Activated gamma-delta T cell treated with anti-CD3 and anti-CD28 coated beads, Interleukin-2, amount 50 U/mL, for 16 hours (primary cell): ENCODE measurements around the gene ADNP2.
"Not testable (repeated sequence)": the region's sequence is repeated elsewhere in the genome, so short reads cannot be mapped to it uniquely, and the experiment has no call there.

Experiments
- DNase-seq: peaks from one replicate; pipeline ENCODE4 v3.0.0-alpha.2; 2020; ENCODE audit warnings: low read depth

The ADNP2 gene

DNA sequence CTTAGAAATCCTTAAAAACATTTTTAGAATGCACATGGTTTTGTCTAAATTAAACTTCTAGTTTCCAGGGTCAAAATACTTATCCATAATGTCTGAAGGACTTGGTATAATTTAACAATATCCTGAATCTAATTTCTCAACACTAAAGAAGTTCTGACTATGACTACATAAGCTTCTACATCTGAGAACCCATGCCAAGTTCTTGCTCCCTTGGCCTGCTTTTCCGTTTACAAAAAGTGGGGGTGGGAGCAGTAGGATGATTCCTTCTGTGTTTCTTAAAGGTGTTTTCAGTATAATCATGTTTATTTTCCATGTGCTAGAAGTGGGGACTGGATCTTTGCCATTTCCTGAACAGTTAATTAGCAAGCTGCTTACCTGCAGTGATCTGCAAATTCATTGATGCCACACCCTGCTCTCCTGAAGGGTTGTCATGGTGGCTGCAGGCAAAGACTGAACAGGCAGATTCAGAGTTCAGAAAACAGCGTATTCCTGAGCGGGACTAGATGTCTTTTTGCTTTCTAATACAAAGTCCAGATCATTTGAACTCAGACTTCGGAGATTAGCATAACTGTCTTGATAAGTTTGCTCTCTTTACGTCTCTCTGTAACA is 36.2 kb downstream of the ADNP2 start:
- no peak for DNase-seq

DNA sequence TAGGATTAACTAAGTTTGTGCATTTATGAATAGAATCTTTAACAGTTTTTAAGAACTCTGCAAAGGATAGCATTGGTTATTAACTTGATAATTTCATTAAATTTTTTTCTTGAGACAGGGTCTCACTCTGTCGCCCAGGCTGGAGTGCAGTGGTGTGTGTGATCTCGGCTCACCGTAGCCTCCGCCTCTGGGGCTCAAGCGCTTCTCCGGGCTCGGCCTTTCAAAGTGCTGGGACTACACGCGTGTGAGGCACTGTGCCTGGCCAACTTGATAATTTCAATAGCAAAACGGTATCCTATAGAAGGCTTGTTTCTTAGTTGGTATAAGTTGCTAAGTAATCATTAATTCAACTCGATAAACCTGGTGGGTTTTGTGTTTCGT is 38.0 kb downstream of the ADNP2 start:
- DNase-seq = no peak

DNA sequence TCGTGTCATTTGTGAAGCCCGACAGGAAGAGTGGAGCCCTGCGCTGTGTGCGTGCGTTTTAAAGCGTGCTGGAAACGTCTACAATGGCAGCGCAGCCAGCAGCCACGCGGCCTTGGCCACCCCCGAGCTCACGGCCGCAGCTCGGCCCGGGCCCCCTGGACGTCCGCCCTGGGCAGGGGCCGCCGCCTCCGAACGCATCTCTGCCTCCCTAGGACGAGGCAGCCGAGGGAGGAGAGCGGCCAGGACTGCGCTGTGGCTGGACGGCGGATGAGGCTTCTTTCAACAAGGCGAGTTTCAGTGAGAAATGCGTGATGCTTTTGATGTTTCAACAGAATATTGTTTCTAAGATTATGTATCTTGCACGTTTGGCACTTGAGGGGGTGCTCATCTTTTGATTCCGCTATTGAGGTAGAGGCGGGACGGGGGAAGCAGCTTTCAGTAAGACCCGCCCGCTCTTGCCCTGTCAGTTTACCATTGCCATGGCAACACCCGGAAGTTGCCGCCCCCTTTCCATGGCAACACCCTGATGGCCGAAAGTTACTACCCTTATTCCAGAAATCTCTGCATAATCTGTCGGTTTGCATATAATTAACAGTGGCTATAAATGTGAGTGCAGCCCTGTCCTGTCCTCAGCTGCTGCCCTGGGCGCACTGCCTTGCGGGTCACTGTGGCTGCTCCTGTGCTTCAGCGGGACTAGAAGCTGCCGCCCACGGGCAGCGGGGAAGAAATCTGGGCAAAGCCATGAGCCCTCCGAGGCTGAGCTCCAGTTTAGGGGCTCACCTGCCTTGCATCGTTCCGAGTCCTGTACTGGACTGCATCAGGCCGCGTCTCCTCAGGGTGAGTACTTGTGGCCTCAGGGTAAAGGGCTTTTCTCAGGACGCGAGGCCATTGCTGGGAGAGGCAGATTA is 38.6 kb downstream of the ADNP2 start:
- DNase-seq = peak; percentile 51

DNA sequence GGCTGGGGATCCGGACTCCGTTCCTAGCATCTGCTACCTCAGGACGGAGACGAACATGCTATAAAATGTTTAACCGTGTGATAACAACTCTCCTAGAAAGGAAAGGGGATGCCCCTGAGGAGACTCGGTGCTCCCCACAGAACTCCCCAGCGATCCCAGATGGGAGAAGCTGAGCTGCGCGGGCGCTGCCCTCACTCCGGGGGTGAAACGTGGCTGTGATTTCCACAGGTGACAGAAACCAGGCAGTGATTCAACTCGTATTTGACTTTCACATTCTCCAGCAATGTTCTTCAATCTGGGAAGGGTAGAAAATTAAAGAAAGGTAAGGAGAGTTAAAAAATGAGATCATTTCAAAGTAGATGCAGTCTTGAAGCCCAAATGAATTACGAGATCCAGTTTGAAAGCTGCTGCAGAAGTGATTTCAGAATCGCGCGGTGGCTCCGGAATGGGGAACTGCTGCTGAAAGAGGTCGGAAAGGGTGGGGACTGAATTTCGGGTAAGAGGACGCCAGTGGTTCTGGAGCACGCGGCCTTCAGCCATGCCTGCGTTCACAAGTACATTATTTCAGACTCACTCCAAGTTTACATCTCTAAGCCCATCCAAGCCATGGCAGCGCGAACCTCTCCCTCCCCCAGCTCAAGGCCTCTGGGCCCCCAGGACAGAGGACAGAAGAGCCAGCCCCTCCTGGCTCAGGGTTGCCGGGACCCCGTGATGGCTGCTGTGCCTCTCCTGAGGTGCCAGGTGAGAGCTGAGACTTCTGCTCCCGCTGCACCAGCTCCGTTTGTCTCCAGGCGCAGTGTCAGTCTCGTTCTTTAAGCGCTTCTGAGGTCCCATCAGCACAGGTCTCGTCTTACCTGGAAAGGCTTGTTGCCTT is 39.5 kb downstream of the ADNP2 start:
- no peak for DNase-seq

DNA sequence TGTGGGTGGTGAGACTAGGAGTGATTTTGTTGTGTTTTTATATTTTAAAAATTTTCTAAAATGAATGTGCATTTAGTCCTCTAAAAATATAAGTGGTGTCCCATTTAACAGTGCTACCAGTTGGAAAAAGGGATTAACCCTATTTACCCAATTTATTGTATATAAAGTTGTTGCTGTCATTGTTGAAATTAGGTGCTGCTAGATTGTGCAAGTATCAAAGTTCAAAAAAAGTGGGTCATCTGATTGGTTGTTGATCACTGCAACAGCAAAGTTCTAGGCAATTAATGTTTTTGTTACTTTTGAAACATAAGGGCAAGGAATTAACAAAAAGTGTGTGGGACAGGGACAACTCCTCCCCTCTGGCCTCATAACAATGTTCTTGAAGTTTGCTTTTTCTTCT is 40.6 kb downstream of the ADNP2 start:
- DNase-seq = no peak

DNA sequence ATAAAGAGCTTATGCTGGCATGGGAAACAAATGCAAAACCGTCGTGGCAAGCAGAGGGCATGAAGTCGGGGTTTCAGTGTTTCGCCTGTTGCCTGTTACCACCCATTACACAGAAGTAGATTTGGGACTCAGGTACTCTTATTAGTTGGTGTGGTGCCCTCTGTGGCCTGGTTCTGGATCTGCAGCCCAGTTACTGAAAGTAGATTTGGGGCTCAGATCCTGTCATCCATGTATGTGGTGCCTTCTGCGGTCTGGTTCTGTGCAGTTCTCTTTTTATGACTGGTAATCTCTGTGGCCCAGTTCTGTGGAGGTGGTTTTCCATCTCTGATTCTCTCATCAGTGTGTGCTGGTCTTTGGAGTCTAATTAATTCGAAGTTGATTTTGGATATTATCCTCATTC is 45.2 kb downstream of the ADNP2 start:
- no peak for DNase-seq

DNA sequence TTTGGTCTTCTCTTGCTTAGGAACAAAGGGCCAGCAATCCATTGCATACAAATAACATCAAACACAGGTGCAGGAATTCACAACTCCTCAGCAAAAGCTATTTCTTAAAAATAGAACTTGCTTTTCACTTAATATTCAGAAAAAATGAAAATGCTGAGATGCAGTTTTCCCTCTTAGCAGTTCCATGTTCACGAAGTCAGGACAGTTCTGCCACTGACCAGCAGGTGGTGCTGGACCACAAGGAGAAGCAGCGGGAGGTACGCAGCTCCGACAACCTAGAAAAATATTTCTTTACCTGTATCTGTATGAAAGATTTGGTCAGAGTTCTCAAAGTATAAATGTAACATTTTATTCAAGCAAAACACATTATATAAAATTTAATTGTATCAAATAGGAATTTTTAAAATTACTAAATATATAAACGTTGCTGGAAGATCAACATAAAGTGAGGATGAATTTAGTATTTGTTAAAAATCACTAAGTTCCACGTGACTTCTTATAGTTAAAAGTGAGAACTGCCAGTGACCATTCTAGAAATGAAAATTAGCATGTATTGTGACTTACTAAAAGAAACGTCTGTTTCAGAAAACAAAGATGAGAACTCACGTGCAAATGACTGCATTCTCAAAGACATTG is 48.8 kb downstream of the ADNP2 start:
- DNase-seq = peak; percentile 65

DNA sequence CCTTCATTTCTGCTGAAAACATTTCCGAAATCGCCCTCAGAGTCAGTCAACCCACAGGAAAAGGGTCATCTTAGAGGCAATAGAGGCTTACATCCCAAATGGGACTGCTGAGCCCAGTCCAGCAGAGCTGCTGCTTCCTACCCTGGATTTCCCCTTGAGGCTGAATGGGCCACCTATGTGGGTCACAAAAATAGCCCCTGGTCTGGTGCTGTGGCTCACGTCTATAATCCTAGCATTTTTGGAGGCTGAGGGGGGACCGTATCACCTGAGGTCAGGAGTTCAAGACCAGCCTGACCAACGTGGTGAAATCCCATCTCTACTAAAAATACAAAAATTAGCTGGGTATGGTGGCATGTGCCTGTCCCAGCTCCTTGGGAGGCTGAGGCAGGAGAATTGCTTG is 49.3 kb downstream of the ADNP2 start:
- no peak for DNase-seq

DNA sequence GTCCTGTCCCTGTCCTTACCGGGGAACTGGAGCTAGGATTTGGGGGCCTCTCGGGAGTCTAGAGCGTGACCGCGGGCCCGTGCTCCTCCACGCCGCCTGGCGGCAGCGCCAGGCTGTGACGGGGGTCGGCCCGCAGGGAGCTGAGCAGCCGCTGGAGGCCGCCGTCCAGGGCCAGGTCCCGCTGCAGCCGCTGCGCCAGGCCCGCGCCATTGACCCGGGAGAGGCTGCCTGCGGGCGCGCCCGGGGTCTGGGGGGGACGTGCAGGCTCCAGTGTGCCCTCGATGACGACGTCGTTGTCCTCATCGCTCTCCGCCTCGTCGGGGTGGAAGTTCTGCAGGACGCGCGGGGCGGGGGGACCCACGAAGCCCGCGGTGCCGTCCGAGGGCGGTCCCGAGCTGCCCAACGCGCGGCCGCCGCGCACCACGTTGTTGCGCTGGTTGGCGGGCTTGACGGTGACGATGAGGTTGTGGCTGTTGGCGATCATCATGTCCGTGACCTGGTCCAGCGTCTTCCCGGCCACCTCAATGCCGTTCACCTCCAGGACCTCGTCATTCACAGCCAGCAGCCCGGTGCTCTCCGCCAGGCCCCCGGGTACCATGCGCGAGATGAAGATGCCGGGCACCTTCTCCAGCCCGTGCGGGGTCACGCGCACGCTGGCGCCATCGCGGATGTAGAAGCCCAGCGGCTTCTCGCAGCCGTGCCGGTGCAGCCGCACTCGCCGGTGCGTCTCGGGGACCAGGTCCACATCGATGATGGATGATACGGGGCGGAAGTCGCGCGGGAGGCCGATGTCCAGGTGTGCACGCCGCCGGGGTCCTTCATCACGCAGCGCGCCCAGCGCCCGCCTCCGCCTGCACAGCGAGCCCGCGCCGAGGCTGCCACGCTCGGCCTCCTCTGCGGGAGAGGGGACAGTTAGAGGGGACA is 50.9 kb downstream of the ADNP2 start:
- DNase-seq = no peak

DNA sequence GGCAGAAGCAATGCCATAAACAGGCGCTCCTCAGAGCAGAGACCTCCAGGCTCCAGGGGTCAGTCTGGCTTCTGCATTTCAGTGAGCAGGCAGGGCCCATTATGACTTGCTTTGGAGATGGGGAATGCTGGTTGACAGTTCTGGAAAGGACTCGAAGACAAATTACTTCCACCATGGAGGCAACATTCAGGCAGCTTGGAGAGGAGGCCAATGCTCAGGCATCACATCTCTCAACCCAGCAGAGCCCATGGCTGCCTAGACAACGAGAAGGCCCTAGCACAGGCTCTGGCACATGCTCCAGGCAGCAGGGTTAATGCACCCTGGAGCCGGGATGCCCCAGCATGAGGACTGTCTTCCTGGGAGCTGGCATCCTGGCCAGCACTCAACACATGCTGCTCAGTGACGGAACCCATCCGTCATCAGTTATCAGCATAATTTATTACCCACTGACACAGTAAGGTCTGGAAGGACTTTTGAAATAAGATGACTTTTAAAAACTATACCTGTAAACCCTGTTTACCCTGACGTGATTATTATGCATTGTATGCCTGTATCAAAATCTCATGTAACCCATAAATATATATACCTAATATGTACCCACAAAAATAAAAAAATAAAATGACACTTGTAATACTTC is 52.8 kb downstream of the ADNP2 start:
- DNase-seq = no peak

DNA sequence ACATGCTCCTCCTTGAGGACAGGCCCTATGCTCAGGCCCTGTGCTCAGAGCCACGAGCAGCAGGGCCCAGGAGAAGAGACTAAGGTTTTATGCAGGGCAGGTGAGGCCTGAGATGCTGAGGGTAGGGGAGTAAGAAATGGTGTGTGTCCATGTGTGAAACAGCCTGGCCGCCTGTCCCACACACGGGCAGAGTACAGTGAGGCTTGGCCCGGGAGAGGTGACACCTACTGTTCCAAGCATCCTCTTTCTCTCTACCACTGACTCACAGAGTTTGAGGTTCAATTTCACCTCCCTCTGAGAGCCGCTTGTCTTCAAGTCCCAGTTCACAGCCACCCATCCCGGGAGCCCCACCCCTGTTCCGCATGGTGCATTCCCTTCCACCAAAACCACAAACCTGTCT is 54.1 kb downstream of the ADNP2 start:
- DNase-seq = no peak

DNA sequence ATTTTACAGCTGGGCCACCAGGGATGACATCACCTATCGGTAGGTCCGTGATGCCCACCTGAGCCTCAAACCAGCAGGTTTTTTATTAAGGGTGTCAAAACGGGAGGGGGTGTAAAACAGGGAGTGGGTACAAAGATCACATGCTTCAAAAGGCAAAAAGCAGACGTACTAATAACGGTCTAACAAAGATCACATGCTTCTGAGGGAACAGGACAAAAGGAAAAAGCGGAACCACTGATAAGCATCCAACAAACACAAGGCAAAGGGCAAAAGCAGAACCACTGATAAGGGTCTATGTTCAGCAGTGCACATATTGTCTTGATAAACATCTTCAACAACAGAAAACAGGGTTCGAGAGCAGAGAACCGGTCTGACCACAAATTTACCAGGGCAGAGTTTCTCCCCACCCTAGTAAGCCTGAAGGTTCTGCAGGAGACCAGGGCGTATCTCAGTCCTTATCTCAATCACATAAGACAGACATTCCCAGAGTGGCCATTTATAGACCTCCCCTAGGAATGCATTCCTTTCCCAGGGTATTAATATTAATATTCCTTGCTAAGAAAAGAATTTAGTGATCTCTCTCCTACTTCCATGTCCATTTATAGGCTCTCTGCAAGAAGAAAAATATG is 55.8 kb downstream of the ADNP2 start:
- not testable (repeated sequence) for DNase-seq

DNA sequence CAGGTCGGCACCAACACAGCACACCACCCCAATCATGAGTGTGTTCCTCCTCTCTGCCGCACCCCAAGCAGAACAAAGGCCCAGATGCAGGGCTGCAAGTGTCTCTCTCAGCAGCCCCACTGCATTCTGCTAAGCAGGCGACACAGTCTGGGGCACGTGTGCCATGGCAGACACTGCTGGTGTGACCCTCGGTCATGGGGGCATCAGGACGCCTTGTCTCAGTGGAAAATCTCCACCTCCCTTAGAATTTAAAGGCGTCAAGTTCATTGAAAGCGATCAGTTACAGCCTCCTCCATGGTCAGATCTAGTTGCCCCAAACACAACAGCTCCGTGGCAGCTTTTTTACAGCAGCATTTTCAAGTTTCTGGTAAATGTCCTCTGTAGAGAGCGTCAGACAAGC is 57.2 kb downstream of the ADNP2 start:
- DNase-seq = no peak

DNA sequence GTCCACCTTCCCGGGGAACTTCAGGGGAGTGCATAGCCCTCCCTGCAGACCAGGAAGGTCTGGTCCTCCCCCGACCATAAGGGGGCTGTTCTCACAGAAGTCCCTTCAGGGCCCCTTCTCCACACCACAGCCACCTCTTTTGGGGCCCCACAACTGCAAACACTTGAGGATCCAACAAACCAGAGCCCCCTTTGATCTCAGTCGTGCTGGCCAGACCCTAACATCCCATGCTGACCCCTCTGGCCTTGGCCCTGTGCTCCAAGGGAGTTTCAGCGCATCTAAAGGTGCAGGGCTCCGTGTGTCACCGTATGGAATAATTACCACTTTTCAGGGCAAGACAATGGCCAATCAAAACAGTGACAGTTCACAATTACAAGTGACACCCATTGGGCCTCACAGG is 57.7 kb downstream of the ADNP2 start:
- DNase-seq = no peak

DNA sequence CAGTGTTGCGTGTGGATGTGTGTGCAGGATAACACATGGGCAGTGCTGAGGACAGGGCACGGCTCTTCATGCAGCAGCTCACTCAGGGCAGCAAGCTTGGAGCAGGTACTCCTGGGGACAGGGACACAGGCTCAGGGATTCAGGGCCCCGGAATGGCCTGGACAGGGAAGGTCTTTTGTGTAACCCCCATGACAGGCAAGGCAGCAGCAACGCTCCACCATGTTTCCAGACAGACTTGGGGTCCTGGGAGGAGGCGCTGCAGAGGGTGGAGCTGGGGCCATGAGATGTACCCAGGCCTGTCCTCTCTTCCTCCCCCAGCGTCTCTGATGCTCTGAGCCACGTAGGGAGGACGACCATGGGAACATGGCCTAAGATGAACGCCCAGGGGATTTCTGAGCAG is 58.3 kb downstream of the ADNP2 start:
- no peak for DNase-seq

DNA sequence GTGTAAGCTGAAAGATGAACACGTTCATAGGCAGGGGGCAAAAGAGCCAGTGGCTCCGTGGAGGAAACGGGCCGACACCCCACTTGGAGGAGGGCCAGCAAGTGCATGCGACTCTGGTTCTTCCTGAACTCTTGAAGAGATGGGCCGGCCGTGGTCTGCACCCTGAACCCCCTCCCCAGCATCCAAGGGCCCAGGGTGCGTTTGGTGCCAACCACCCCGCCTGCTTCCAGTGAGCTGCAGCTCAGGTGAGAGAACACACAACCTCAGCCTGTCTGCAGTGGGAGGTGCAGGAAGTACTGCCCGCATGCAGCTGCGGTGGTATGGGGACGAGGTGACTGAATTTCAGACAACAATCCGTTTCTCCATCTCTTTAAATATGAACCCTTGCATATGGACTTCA is 58.9 kb downstream of the ADNP2 start:
- no peak for DNase-seq

DNA sequence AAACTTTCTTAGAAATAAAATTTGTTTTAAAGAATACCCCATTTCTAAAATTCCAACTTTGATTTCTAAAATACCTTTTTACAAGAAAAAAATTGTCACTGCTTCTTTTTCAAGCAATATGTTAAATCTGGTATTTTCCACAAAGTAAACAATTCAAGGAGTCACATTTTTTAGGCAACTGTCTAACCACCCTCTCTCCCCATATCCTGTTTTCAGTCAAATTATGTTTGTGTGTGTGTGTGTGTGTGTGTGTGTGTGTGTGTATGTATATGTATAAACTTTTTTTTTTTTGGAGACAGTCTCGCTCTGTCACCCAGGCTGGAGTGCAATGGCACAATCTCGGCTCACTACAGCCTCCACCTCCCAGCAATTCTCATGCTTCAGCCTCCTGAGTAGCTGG is 59.3 kb downstream of the ADNP2 start:
- DNase-seq = no peak

DNA sequence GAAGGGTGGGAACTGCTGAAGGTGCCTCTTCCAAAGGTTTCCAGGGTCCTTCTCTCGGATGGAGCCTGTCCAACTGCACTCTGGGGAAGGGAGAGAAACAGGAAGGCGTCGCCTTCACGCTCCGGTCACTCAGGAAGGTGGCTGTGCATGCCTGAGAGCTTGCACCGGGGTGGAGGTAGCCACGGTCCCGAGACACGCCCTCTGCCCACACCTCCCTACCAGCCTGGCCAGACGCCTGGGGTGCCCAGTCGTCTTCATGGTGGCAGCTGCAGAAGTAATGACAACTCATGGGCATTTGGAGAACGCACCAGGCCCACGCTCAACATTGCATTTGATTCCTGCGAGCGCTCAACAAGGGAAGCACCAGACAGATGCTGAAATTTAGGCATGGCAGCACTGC is 59.9 kb downstream of the ADNP2 start:
- DNase-seq = no peak

DNA sequence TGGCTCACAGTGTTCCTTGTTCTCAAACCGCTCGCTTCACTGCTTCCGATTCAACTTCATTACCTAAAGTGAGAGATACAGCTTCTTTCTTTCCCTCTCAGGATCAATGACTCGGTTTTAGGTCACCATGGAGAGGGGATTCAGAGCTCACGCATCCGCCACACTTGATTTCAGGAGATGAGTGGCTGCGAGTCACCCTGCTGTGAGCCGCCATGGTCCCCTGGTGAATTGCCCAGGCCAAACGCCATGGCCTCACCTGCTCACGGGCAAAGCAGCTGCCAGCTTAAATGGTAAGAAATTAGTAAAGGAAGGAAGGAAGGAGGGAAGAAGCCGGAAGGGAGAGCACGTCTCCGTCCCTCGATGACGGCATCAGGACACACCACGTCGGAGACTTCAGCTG is 60.5 kb downstream of the ADNP2 start:
- no peak for DNase-seq

DNA sequence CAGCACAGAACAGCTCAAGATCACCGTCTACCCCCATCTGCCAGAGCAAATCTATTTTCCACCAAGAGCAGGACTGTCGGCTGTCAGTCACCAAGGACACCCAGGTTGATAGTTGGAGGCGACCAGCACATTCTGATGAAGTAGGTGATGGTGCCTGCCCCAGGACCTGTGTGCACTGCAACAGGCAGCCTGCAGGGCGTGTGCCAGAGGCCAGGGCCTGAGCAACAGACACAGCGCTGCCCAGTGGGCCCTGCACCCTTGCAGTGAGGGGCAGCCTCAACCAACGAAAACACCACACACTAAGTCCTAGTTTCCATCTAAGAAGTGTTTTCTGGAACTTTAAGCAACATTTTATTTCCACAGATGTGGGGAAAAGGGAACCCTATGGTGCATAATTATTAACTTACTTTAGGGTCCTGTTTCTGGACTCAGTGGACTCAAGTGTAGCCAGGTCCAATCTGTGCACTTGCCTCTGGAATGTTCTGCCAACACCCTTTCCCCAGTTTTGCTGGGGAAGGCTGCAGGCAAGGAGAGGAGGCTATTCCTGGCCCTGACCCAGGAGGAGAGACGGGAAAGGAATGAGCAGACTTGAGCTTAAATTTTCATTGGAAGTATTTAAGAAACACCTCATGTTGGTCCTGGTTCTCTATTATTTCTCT is 61.5 kb downstream of the ADNP2 start:
- no peak for DNase-seq
